HG03139 (cell line): ENCODE data around the gene GNB1.

Experiments
- ATAC-seq: cut with Tn5 transposase; IDR thresholded peaks from one replicate; pipeline ENCODE4 v1.9.1; 2021; ENCODE audit not compliant: unreplicated experiment

The GNB1 gene

DNA sequence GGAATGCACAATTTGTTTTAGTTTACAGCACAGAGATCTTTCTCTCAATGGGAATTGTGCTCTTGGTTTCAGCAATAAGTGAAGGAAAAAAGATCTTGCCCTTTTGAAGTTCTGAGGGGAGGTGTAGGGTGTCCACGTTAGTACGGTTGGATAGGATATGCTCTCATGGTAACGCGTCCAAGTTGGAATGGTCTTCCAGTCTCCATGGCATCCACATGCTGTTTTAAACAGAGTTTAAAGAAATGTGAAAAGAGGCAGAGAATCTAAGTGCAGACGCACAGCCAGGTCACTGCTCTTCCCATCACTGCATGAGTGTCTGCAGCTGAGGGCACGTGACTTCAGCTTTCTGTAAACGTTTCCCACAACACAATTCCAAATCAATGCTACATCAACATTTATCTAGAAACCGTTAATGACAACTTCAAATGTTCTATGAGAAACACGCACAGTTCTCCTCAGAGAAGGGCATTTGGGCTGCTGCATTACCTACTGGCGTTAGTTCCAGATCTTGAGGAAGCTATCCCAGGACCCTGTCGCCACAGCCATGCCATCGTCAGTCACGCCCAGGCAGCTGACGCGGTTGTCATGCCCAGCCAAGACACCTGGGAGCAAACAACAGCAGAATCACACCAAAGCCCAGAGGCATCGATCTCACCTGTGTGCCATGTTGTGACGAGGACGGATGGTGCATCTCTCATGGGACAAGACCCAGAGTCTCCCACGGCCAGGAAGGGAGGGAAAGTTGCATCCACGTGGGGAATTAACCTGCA is 103.9 kb downstream of the GNB1 start:
- ATAC-seq = no peak

DNA sequence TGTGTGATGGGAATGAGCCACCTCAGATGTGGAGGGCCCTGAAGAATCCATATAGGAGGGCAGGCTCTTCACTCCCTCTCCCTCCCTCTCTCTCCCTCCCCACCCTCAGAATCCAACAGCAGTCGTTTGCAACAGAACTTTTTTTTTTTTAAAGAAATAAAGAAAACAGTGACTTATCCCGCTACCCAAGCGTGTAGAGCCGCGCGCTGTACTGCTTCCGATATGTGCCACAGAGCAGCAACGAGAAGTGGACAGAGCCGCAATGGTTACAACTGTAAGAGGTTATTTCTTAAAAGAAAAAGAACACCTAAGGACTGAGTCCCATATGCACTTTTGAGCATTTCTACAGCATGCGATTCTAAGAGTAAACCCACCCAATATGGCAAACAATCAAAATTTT is 105.2 kb downstream of the GNB1 start:
- no peak for ATAC-seq

DNA sequence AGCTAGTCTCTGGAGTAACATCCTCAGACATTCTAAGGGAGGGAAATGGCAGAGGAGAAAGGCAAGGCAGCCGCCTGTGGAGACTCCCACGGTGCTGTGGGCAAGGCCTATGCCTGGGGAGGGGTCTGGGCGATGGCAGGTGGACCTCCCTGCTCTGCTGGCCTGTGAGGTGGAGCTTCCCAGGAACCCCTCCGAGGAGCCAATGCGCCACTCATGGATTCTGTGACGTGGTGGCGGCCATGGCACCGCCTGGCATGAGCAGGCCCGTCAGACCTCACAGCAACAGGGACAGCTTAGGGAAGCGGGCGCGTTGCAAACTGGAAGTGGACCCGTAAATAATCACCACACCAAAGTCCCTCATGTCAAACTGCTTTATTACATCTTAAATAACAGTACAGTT is 106.0 kb downstream of the GNB1 start:
- no peak for ATAC-seq

DNA sequence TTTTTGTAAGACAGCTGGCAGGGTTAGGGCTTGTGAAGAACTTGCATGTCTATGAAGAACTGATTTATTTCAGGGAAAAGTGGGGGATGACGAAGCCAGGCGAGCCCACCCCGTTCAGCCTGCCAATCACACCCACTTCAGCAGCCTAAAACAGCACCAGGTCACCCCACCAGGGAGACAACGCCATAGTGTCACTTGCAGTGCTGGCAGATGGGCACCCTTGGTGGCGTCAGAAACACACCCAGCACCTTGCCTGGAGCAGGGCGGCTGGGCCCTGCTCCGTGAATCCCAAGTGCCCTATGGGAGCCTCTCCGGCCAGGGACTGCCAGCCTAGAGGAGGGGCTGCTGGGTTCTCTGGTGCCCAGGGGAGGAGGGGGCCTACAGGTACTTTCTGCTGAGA is 107.6 kb downstream of the GNB1 start:
- ATAC-seq = no peak

DNA sequence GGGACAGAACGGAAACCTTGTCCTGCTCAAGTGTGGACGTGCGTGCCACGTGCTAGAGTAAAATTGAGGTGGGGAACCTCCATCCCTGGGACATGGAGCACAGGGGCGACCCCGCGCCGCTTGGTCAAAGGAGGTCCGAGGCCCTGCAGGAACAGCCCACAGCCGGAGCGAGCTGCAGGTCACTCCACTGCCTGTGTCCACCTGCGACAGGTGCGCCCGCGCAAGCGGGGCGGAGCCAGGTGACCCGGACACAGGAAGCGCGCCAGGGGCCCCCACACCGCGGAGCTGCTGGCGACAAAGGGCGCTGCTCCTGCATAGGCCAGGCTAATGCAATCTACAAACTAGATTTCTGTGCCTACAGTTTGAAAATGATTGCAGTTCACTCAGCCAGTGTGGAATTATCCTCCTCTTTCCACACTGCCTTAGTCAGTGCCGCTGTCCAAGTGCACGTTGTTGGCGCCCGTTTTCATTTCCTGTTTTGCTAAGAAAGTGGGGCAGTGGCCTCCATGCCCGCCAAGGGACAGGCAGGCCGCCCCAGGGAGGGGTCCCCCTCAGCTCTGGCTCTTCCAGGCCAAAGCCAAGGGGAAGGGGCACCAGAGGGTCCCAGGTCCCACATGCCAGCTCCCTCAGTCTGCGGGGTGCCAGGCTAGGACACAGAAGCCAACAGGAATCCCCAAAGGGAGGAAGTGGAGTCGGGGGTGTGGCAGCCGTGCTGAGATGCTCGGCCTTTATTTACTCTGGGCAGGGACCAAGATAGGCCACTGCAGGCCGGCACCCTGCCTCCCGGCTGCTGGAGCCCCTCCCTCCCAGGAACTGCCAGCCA is 108.3 kb downstream of the GNB1 start:
- no peak for ATAC-seq

DNA sequence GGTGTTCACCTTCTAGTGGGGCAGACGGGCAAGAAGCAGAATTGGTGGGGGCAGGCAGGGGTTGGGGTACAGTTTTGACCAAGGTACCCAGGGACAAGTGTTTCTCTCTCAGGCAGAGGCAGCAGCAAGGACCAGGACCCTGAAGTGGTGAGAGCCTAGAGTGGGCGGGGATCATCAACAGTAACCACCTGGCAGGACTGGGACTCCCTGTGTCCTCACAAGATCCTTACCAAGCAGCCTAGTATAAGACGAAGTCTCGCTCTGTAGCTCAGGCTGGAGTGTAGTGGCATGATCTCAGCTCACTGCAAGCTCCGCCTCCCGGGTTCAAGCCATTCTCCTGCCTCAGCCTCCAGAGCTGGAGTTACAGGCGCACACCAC is 109.4 kb downstream of the GNB1 start:
- no peak for ATAC-seq

DNA sequence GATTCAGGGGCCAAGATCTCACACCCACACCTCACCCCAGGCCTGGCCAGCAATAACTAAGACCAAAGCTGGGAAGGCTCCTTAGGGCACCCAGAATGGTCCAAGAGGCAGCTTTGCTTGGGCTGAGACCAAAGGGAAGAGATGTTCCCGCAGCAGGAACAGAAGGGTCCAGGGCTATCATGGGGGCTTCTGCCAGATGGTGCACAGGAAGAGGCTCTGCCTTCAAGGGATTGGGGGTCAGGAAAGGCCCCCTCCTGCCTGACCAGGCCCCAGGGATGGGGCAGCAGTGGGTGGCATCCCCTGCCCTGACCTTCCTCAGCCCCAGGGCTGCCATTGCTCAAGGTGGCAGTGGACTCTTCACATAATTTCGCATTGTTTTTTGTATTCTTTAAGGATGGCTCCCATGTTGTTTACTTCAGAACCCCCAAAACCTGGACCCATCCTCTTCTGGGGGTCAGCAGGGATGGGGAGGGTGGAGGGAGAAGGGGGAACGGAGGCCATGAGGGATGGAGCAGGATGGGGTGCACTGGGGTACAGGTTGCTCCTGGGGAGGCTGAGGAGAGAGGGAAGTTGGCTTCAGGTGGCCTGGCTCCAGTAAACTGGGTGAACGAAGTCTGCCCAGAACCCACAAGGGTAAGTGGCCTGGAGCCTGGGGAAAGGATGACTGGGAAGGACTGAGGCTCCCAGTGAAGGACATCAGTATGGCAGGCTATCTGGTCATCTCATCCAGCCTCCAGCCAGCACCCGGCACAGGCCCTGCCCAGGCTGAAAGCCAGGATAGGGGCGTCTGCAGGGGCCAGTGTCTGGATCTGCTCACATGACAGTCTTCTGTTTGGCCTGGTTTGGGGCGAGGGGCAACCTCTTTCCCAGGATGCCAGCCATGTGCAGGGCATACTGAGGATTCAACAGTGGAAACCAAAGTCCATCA is 110.0 kb downstream of the GNB1 start:
- no peak for ATAC-seq

DNA sequence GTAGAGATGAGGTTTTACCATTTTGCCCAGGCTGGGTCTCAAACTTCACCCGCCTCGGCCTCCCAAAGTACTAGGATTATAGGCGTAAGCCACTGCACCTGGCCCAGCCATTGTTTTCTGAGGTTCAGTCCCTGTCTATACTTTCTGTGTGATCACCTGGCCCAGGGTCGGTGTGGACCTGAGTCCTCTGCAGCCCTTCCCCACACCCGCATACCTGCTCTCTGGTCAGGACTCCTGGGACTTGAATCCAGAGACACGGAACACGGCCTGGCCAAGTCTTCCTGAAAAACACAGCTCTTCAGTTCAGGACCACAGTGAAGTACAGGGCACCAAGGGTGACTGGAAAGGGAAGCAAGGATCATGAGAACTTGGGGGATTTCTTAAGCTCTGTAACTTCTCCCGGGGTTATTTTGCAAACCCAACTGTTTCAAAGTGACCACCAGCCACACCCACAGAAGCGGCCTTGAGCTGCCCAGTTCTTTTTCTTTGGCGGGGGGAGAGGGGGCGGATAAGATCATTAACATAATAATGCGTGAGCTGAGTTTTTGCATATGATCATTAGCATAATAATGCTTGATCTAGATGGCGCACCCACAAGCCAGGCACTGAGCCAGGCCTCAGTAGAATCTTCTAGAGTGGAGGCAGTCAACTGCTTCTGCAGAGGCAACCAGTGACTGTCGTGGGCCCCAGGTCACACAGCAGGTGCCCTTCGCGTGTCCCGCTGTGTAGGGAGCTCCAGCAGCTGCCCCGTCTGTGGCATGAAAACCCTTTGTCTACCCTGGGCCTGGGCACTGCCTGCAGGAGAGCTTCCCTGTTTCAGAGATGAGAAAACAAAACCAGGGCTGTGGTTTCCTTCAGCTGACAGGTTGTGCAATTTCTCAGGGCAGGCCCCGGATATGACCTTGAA is 110.9 kb downstream of the GNB1 start:
- ATAC-seq = peak; percentile 32

DNA sequence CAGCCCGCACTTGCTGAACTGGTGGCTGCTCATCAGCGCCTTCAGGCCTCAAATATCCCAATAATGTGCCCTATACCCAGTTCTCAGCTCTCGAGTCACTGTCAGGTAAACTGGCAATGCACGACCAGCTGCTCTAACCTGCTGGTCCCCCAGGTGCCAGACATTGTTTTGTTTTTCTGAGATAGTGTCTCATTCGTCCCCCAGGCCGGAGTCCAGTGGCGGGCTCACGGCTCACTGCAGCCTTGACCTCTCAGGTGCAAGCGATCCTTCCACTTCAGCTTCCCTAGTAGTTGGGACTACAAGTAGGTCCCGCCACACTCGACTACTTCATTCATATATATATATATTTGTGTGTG is 111.6 kb downstream of the GNB1 start:
- no peak for ATAC-seq

DNA sequence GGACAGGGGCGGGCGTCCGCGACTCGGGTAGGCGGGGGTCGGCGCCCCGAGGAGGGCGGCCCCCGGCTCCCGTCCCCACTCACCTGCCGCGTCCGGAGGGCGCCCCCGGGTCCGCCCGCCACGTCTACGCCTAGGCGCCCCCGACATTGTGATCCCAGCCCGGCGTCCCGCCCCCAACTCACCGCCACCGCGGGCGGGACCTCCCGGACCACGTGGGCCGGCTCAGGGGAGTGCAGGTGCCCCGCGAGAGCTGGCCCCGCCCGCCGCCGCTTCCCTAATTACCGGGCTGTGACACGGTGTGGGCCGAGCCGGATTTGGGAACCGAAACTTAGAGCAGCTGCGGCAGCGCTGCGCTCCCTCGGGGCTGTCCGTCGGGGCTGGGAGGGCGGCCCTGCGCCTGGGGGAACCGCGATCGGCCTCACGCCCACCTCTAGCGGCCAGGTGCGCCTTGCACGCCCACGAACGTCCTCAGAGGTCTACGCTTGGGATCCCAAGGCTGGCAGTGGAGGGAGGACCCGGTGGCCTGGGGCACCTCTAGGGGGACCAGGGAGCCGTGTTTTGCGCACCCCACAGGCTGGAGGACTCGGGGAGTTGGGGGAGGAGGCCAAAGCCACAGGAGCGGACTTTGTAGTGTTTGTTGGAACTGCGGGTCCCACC is 112.1 kb downstream of the GNB1 start:
- ATAC-seq = peak; percentile 54

DNA sequence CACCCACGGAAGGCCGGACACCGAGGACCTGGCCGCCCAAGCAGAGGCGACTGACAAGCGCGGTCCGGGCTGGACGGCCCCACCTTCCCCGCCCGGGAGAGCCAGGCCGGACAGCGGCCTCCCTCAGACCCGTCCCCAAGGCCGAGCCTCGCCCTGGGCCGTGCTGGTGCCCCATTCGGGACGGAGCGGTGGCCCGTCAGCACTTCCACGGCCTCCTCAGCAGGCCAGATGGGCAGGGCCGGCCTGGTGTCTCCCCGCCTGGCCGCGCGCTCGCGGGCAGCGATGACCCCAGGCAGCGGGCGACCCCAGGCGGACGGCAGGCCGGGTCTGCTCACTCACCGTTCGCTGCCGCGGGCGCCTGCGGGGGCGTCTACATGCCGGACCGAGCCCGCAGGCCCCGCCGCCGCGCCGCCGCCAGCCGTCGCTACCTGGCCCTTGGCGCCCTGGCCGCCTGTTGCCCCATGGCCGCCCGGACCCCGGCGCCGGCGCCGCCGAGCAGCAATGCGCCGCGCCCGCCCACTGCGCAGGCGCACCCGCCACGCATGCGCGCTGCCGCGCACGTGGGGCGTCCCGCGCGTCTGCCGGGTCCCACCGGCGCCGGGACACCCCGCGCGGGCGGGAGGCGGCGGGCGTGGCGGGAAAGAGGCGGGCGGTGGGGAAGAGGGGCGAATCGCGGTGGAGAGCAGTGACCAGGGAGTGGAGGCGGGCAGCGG is 112.8 kb downstream of the GNB1 start, which contains the start of gene NADK:
NADK (minus strand) TSS at position 521 of the 713 bp plus-strand sequence. CDS start 13,064 bp downstream, outside the sequence.
- ATAC-seq = peak; percentile 29

DNA sequence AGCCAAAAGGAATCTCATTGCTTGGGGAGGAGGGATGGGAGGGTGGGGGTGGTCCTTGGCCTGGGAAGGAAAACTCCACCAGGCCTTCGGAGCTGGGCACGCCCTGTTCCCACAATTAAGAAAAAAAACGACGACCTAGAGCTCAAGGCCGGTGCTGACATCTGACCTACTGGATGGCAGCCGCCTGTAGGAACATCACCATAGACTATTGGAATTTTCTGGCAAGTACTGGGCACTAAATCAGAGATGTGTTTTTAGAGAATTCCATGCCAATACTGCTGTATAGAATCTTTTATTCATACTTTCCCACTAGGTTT is 113.3 kb downstream of the GNB1 start:
- ATAC-seq = no peak

DNA sequence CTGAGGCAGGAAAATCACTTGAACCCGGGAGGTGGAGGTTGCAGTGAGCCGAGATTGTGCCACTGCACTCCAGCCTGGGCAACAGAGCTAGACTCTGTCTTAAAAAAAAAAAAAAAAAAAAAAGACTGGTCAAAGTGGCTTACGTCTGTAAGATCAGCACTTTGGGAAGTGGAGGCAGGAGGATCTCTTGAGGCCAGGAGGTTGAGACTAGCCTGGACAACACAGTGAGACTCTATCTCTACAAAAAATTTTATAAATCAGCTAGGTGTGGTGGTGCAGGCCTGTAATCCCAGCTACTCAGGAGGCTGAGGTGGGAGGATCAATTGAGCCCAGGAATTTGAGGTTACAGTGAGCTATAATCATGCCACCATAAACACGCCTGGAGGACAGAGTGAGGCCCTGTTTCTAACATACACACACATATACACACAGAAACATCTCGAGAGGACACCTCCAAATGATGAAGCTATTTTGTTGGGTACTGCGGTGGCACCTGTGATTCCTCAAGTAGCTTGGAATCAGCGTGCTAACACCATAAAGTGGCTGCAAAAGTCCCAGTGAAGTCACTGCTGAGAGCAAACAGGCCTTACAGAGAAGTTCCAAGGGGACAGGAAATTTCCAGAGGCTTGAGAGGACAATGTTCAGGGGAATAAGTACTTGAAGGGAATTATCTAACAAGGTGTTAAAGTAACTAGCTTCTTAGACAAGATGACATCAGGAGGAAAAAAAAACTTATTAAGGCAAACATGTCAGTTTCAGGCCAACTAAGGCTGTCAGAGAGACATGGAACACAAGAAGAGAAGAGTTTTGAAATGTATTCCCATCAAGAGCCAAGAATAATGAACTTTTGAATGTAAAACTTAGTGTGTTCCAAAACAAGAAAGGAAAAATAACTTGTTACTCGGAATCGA is 114.0 kb downstream of the GNB1 start:
- ATAC-seq = no peak

DNA sequence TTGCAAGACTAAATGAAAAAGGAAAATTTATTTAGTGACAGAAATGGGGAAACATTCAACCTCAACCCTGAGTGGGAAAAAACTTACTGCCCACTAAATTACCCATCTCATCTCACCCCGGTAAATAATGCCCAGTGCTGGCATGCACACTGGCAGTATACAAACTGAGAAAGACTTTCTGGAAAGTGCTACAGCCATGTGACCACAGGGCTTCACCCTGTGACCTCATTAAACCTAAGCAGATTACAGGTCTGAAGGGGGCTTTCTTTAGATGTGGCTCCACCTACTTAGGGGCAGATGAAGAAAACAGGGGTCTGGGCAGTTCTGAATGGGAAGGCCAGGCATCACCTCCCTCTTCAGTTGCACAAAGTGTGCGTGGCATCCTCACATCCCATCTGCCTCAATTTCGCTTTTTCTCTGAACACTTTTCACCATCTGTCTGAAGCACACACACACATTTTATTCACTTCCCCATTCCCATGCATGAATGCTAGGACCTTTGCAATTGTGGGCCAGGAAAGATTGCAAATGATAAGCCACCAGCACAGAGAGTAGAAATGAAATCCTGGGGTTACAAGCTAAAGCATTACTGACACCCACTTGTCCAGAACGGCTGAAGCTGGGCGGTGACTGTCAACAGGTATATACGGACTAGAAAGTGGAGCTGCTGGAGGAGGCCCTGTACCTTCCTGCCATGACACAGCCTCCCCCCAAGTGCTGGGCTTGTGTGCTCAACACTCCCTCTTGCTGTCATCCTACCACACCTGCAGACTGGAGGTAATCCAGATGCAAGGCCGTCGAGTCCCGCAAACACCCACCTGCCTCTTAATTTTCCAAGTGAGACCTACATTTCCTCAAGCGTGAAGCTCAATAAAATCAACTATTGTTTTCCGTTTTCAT is 115.3 kb downstream of the GNB1 start:
- ATAC-seq = no peak

DNA sequence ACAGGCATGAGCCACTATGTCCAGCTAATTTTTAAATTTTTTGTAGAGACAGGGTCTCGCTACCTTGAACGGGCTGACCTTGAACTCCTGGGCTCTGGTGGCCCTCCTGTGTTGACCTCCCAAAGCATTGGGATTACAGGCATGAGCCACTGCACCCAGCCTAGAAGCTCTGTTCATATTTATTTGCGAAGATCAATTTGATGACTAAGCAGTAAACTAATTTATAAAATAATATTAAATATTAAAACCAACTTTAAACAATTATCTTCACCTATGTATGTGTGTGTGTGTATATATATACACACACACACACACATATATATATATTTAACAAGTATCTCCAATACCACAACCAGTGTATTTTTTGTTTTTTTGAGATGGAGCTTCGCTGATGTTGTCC is 117.0 kb downstream of the GNB1 start:
- no peak for ATAC-seq

DNA sequence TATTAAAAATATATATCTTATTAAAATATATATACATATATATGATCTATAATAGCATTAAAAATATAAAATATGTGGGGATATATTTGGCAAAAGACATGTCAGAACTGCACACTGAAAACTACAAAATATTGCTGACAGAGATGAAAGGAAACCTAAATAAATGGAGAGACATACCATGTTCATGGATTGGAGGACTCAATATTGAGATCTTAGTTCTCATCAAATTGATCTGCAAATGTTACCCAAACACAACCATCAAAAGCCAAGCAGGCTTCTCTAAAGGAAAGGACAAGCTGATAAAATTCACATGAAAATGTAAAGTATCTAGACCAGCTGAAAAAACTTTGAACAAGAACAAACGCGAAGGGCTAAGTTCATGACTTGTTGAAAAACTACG is 119.8 kb downstream of the GNB1 start:
- ATAC-seq = no peak

DNA sequence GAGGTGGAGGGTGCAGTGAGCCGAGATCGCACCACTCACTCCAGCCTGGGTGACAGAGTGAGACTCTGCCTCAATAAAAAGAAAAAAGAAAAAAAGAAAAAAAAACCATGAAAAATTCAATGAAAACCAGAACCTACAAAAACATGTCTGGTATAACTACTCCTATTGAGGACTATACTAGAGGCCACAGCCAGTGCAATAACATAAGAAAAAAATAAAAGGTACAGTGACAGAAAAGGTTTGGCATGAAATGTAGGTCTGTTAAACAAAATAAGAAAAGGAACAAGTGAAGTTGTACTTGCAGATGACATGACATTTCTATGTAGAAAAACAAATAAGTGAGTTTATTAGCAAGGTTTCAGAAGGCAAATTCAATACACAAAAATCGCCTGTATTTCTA is 120.8 kb downstream of the GNB1 start:
- ATAC-seq = no peak
